DOHH2 (cell line): ENCODE measurements around the gene SLC12A3.

Experiments used
- H3F3A ChIP-seq: fragments of 200-600 bp; sonication (generic), shearing (Covaris generic); 2 replicates; pipeline ENCODE4 v1.6.0; 2016; ENCODE audit warnings: antibody characterized with exemption, mild to moderate bottlenecking; ENCODE audit not compliant: control insufficient read depth, insufficient read depth
- H3K27ac ChIP-seq: fragments of 200-600 bp; sonication (generic); 2 replicates; pipeline ENCODE4 v1.5.1; 2014; ENCODE audit warnings: low read depth, mild to moderate bottlenecking, low read length, moderate library complexity
- H3K27me3 ChIP-seq: fragments of 200-600 bp; sonication (generic); 2 replicates; pipeline ENCODE4 v1.6.1; 2014; ENCODE audit warnings: mild to moderate bottlenecking, low read length, mixed read lengths; ENCODE audit not compliant: control insufficient read depth
- H3K36me3 ChIP-seq: fragments of 200-600 bp; sonication (generic); 2 replicates; pipeline ENCODE4 v1.6.1; 2014; ENCODE audit warnings: mild to moderate bottlenecking, low read length, moderate library complexity, mixed read lengths; ENCODE audit not compliant: control insufficient read depth
- H3K4me1 ChIP-seq: fragments of 200-600 bp; sonication (generic); 2 replicates; pipeline ENCODE4 v1.6.1; 2014; ENCODE audit warnings: mild to moderate bottlenecking, low read length, mixed read lengths; ENCODE audit not compliant: control insufficient read depth
- H3K4me2 ChIP-seq: fragments of 200-600 bp; sonication (generic); 2 replicates; pipeline ENCODE4 v1.6.0; 2014; ENCODE audit warnings: mild to moderate bottlenecking, low read length, moderate library complexity
- H3K4me3 ChIP-seq: fragments of 200-600 bp; sonication (generic); 2 replicates; pipeline ENCODE4 v1.5.1; 2014; ENCODE audit warnings: mild to moderate bottlenecking, low read length, mixed read lengths
- H3K79me2 ChIP-seq: fragments of 200-600 bp; sonication (generic); 2 replicates; pipeline ENCODE4 v1.6.1; 2014; ENCODE audit warnings: mild to moderate bottlenecking, low read length, mixed read lengths; ENCODE audit not compliant: control insufficient read depth
- H3K9me2 ChIP-seq: fragments of 200-600 bp; sonication (generic); replicated peaks from 2 replicates; pipeline ENCODE4 v1.6.1; 2014; ENCODE audit warnings: mild to moderate bottlenecking, low read length, mixed read lengths; ENCODE audit not compliant: control insufficient read depth
- H3K9me3 ChIP-seq: fragments of 200-600 bp; sonication (generic); 2 replicates; pipeline ENCODE4 v1.6.1; 2014; ENCODE audit warnings: antibody characterized with exemption, low read length, mixed read lengths; ENCODE audit not compliant: control insufficient read depth, insufficient read depth
- H4K20me1 ChIP-seq: fragments of 200-600 bp; sonication (generic); 2 replicates; pipeline ENCODE4 v1.6.0; 2014; ENCODE audit warnings: low read depth, mild to moderate bottlenecking, antibody characterized with exemption, low read length, moderate library complexity; ENCODE audit not compliant: control insufficient read depth, insufficient read depth
- EZH2phosphoT487 ChIP-seq: fragments of 200-600 bp; sonication (generic); IDR thresholded peaks from 2 replicates; pipeline ENCODE4 v1.6.1; 2017; ENCODE audit warnings: borderline replicate concordance, mild to moderate bottlenecking, antibody characterized with exemption, low read length, moderate library complexity, mixed read lengths
- TF ChIP-seq, protein P1 (sequence below): fragments of 200-600 bp; sonication (generic); IDR thresholded peaks from one replicate; pipeline ENCODE4 v1.5.1; 2014; ENCODE audit warnings: antibody characterized with exemption, mild to moderate bottlenecking, low read depth, low read length; ENCODE audit not compliant: poor library complexity, severe bottlenecking

SLC12A3 gene

DNA sequence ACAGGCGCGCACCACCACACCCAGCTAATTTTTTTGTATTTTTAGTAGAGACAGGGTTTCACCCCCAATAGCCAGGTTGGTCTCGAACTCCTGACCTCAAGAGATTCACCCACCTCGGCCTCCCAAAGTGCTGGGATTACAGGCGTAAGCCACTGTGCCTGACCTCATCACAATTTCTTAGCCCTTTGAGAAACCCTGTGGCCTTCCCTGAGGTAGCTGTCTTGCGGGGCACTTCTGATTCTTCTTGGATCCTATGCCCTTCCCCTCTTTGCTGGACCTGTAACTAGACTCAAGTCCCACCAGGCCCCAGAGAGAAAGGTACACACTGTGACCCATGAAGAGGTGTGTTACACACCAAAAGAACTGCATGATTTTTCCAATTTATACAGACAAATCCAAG lies 83.2 kb downstream of the SLC12A3 start:
- Histone ChIP-seq H3K9me2 (no peaks in the 10 kb centered on the region), H3K79me2 (no peaks in the 10 kb centered on the region), H3K27me3 (no peaks in the 10 kb centered on the region), H3F3A (peaks cover 18% of the 10 kb centered on the region), H3K36me3 (peaks cover 23% of the 10 kb centered on the region), H3K4me1 (peaks cover 21% of the 10 kb centered on the region), H3K4me2 (no peak overlapping the region), H3K9me3 (no peaks in the 10 kb centered on the region), H3K4me3 (no peak overlapping the region), H4K20me1 (no peaks in the 10 kb centered on the region), H3K27ac (no peak overlapping the region)
- TF ChIP-seq, protein P1, sequence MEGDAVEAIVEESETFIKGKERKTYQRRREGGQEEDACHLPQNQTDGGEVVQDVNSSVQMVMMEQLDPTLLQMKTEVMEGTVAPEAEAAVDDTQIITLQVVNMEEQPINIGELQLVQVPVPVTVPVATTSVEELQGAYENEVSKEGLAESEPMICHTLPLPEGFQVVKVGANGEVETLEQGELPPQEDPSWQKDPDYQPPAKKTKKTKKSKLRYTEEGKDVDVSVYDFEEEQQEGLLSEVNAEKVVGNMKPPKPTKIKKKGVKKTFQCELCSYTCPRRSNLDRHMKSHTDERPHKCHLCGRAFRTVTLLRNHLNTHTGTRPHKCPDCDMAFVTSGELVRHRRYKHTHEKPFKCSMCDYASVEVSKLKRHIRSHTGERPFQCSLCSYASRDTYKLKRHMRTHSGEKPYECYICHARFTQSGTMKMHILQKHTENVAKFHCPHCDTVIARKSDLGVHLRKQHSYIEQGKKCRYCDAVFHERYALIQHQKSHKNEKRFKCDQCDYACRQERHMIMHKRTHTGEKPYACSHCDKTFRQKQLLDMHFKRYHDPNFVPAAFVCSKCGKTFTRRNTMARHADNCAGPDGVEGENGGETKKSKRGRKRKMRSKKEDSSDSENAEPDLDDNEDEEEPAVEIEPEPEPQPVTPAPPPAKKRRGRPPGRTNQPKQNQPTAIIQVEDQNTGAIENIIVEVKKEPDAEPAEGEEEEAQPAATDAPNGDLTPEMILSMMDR = no peak
- no peak for TF ChIP-seq EZH2phosphoT487

DNA sequence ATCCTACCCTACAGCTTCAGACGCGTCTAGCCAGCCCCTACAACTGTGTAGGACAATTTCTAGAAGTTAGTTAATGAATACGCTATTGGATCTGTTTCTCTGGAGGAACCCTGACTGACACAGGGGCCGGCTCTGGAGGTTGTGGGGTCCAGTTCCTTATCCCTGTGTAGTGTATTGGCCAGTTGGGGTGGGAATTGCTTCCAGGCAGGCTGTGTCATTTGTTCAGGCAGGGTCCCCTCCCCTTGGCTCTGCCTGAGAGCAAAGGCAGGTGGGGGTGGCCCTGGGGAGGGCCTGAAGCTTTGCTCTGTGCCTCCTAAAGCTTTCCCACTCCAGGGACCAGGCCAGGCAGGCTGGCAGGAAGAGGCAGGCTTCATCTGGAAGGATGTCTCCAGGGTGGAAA lies 85.0 kb downstream of the SLC12A3 start:
- Histone ChIP-seq H3K27me3 (no peaks in the 10 kb centered on the region), H3K36me3 (peaks cover 5% of the 10 kb centered on the region), H4K20me1 (no peaks in the 10 kb centered on the region), H3K9me2 (no peaks in the 10 kb centered on the region), H3K4me3 (no peak overlapping the region), H3K9me3 (no peaks in the 10 kb centered on the region), H3K4me2 (no peak overlapping the region), H3F3A (peaks cover 11% of the 10 kb centered on the region), H3K27ac (no peak overlapping the region), H3K79me2 (no peaks in the 10 kb centered on the region), H3K4me1 (peaks cover 21% of the 10 kb centered on the region)
- no peak for TF ChIP-seq EZH2phosphoT487
- TF ChIP-seq, protein P1 = no peak

DNA sequence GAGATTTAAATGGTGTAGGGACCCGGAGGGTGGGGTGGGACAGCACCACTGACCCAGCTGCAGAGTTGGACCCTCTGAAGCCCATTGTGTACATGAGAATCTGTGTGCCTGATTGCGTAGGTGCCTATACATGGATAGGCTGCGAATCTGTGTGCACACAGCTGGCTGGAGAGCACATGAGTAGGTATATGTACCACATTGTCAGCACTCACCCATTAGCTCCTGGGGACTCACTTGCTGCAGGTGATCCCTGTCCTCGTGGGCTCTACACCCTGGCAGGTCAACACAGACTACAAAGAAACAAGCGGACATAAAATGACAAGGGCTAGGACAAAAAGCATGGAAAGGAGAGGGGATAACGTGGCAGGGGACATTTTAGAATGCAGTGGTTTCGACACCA lies 85.4 kb downstream of the SLC12A3 start:
- H3K27ac ChIP-seq = no peak overlapping the region
- no peak overlapping the region for H3K4me3 ChIP-seq

More for the DNA sequence above, 85.4 kb downstream of the SLC12A3 start:
- Histone ChIP-seq H3F3A (peaks cover 11% of the 10 kb centered on the region), H3K79me2 (no peaks in the 10 kb centered on the region), H3K4me2 (peak overlapping the region; percentile 82), H3K36me3 (peaks cover under 1% of the 10 kb centered on the region), H3K9me2 (no peaks in the 10 kb centered on the region), H3K27me3 (no peaks in the 10 kb centered on the region), H3K4me1 (peaks cover 21% of the 10 kb centered on the region), H3K9me3 (no peaks in the 10 kb centered on the region), H4K20me1 (no peaks in the 10 kb centered on the region)
- TF ChIP-seq, protein P1 = no peak
- no peak for TF ChIP-seq EZH2phosphoT487
